NOMO-1 (cell line): ENCODE measurements around the gene NDUFB5.

Source experiments
- DNase-seq, 2 experiments: peaks; one replicate each; lab custom pipeline; 2025; ENCODE audit not compliant: unreplicated experiment in 2 of 2; lab: John Stamatoyannopoulos, UW

Gene NDUFB5

DNA sequence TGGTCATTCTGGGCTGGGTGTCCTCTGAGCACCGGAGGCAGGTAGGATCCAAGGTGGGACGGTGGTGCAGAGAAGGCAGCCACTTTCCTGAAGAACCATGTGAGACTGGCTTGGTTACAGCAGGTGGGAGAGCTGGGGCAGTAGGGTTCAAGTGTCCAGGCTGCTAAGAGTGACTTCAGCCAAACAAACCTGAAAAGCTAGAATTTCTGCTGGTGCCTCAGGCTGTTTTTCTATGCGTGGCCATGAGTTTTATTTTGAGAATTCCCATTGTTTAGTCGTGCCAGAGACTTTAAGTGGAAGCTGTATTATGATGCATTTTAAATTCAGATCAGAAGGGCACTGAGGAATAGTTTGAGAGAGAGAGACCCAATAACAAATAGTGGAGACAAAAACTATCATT is 68.3 kb downstream of the NDUFB5 start:
- no peak for DNase-seq

DNA sequence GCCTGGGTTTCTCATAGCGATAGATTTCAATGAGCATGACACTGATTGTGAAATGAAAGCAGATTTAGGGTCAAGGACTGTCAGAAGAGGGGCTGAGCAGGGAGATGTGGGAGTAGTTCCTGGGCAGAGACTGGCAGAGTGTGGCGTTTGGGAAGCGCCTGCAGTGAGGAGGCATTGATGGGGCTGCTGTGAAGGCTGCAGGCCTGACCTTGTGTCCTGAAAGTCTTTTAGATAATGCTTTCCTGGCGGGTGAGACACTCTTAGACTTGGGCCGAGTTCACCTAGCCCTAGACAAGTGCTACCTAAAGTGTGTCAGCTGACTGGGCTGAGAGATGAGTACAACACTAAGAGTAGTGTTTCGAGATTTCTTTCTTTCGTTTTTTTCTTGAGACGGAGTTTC is 68.9 kb downstream of the NDUFB5 start:
- no peak for DNase-seq

DNA sequence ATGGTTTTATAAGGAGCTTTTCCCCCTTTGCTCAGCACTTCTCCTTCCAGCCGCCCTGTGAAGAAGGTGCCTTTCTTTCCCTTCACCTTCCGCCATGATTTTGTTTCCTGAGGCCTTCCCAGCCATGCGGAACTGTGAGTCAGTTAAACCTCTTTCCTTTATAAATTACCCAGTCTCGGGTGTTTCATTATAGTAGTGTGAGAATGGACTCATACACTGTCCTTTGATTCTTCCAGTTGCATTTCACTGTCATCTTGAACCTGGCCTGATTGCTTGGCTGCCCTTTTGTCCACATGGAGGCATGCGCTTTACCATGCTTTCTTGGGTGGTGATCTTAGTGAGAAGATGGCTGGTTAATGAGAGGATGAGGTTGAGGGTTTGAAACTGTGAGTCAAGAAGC is 71.5 kb downstream of the NDUFB5 start:
- no peak for DNase-seq
